HG03060 (cell line): ENCODE measurements around the gene INPP4B.
"Not testable (repeated sequence)": the region's sequence is repeated elsewhere in the genome, so short reads cannot be mapped to it uniquely, and the experiment has no call there.

ENCODE experiments used
- ATAC-seq: cut with Tn5 transposase; IDR thresholded peaks from one replicate; pipeline ENCODE4 v1.9.1; 2021; ENCODE audit warnings: low read depth, moderate number of reproducible peaks; ENCODE audit not compliant: unreplicated experiment

INPP4B gene

GRCh38 chr4:142826503-142827241 lies 19.4 kb downstream of the INPP4B start:
- no peak for ATAC-seq

- no peak for ATAC-seq
Measured at GRCh38 chr4:142824368-142824767, 21.7 kb downstream of the INPP4B start.

- no peak for ATAC-seq
Measured at GRCh38 chr4:142823796-142824195, 22.3 kb downstream of the INPP4B start.

GRCh38 chr4:142818476-142818875 lies 27.6 kb downstream of the INPP4B start:
- ATAC-seq = no peak

- no peak for ATAC-seq
Measured at GRCh38 chr4:142818031-142818430, 28.1 kb downstream of the INPP4B start.

- no peak for ATAC-seq
Measured at GRCh38 chr4:142817442-142817841, 28.7 kb downstream of the INPP4B start.

- no peak for ATAC-seq
Measured at GRCh38 chr4:142815834-142816233, 30.3 kb downstream of the INPP4B start.

GRCh38 chr4:142813388-142813787 lies 32.7 kb downstream of the INPP4B start:
- ATAC-seq = no peak

GRCh38 chr4:142812091-142812490 lies 34.0 kb downstream of the INPP4B start:
- ATAC-seq = no peak

- ATAC-seq = no peak
Measured at GRCh38 chr4:142811034-142811433, 35.1 kb downstream of the INPP4B start.

- ATAC-seq = no peak
Measured at GRCh38 chr4:142809559-142809958, 36.5 kb downstream of the INPP4B start.

- ATAC-seq = not testable (repeated sequence)
Measured at GRCh38 chr4:142803879-142804278, 42.2 kb downstream of the INPP4B start.

GRCh38 chr4:142801966-142802365 lies 44.1 kb downstream of the INPP4B start:
- no peak for ATAC-seq

GRCh38 chr4:142781114-142781513 lies 65.0 kb downstream of the INPP4B start:
- no peak for ATAC-seq

- no peak for ATAC-seq
Measured at GRCh38 chr4:142778900-142779299, 67.2 kb downstream of the INPP4B start.

GRCh38 chr4:142778430-142778829 lies 67.7 kb downstream of the INPP4B start:
- no peak for ATAC-seq

GRCh38 chr4:142777045-142777743 lies 68.9 kb downstream of the INPP4B start:
- ATAC-seq = no peak

GRCh38 chr4:142776026-142776425 lies 70.1 kb downstream of the INPP4B start:
- ATAC-seq = no peak

- ATAC-seq = no peak
Measured at GRCh38 chr4:142773505-142773904, 72.6 kb downstream of the INPP4B start.

- ATAC-seq = no peak
Measured at GRCh38 chr4:142762280-142762679, 83.8 kb downstream of the INPP4B start.

- ATAC-seq = no peak
Measured at GRCh38 chr4:142752202-142752786, 93.8 kb downstream of the INPP4B start.
